ENCODE results near the gene MYBPH.

The MYBPH gene

DNA sequence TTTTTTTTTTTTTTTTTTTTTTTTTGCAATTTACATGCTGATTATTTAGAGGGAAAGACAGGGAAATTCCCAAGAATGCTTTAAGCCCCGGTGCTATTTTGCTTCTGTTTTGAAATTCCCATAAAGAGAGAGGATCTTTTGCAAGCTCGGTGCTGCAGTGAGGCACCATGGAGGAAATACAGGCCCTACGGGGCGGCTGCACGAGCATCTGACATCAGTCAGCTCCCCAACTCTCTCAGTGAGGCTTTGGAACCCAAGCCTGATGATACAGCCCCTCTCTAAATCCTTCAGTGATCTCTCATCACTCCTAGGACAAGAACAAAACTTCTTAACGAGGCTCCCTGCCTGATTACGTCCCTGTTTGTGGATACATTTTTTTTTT lies 11.7 kb upstream of the MYBPH start:
- Mint-ChIP-seq H3K27ac (no peak overlapping the region), H3K36me3 (no peaks in the 10 kb centered on the region), H3K4me1 (no peaks in the 10 kb centered on the region), H3K4me3 (no peak overlapping the region), H3K9me3 (no peaks in the 10 kb centered on the region)
- DNase-seq (ENCODE audit: low spot score in 2 of 2) (no peak), ATAC-seq (no peak)

DNA sequence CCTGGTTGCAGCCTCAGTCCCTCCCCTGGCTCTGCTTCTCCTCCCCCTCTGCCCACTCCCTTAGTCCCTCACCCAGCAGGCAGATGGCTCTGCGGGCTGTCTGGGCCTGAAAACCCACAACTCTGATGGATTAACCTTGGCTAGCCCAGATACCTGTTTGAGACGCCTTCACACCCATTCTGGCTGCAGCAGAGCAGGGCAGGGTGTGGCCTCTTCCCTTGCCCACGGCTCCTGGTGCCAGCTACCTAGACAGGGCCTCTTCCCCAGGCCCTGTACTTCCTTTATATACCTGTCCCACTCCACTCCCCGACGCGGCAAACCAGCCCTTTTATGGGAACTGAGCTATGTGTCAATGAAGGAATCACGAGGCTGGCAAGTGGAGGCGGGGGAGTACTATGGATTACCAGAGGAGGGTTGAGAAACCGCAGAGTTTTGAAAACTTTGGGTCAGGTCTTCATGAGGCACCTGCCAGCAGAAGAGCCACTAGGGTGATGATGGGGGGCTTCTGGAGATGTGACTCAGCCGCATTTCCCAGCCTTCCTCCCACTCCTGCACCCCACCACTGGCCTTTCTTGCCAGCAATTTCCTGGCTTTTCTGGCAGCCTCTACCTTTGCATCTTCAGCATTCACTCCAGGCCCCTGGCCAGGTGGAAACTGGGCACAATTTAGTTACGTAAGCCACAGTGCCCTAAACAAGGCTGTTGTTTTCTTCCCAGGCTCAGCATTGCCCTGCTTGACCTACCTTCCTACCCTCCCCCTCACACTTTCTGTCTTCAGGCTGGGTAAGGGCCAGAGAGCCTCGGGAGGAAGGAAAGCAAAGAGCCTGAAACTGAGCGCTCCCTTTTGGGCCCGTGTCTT lies 11.0 kb upstream of the MYBPH start, which contains the start of gene CHI3L1:
TSS of gene CHI3L1 (minus strand) at position 259 of the 858 bp plus-strand sequence. CDS start at position 178, 81 bp downstream.
- no peaks in the 10 kb centered on the region for H3K9me3 Mint-ChIP-seq
- no peaks in the 10 kb centered on the region for H3K36me3 Mint-ChIP-seq
- ATAC-seq, result no peak
- H3K4me1 Mint-ChIP-seq, result no peaks in the 10 kb centered on the region
- no peak within 1 kb of the TSS for H3K4me3 Mint-ChIP-seq
- no peak within 1 kb of the TSS for H3K27ac Mint-ChIP-seq
- no peak for DNase-seq (ENCODE audit: low spot score in 2 of 2)

DNA sequence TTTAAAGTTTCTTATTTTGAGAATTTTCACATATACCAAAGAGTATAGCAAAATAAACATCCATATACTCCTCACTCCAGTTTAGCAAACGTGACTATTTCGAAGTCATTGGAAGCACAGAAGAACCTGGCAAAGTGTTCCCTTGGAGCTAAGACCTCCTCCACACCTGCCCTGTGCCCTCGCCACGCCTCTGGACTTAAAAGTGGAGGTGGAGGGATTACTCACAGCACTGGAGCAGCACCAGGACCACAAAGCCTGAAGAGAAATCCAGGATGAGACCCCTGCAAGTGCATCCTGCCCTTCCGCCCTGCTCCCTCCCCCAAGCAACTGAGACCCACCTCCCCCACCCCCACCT lies 10.4 kb upstream of the MYBPH start:
- Mint-ChIP-seq H3K36me3 (no peaks in the 10 kb centered on the region), H3K4me3 (no peak overlapping the region), H3K9me3 (no peaks in the 10 kb centered on the region), H3K4me1 (no peaks in the 10 kb centered on the region), H3K27ac (no peak overlapping the region)
- DNase-seq (ENCODE audit: low spot score in 2 of 2) (no peak), ATAC-seq (no peak)

DNA sequence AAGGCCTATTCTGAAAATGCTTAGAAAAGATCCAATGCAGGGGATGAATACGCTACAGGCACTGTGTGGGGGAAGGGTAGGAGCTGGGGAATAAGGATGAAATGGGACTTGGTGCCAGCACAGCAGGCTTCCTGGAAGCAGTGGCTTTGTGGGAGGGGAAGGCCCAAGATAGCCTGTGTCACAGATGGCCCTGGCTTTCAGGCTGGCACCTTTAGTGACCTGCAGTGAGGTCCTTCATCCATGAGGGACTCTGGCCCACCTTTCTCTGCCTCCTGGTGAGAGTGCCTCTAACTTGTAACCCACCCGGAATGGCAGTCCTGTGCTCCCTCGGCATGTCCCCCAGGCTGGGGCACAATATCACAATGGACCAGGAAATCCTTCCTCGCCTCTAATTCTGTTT lies 10.0 kb upstream of the MYBPH start:
- Mint-ChIP-seq H3K4me1 (no peaks in the 10 kb centered on the region), H3K9me3 (no peaks in the 10 kb centered on the region), H3K4me3 (no peak overlapping the region), H3K27ac (no peak overlapping the region), H3K36me3 (no peaks in the 10 kb centered on the region)
- ATAC-seq (no peak), DNase-seq (ENCODE audit: low spot score in 2 of 2) (no peak)

DNA sequence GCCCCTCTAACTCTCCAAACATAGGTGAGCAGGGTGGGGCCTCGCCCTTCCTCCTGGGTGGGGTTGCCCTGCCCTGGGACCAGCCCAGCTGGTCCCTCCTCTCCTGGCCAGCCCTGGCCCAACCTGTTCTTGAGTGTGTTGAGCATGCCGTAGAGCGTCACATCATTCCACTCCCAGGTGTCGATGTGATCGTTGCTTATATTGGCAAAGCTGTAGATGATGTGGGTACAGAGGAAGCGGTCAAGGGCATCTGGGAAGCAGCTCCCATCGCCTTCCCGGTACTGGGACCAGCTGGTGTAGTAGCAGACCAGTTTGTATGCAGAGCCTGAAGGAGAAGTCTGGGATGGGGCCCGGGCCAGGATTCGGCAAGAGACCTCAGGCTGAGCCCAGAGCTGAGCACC lies 9.4 kb upstream of the MYBPH start:
- Mint-ChIP-seq H3K36me3 (no peaks in the 10 kb centered on the region), H3K4me3 (no peak overlapping the region), H3K4me1 (no peaks in the 10 kb centered on the region), H3K9me3 (no peaks in the 10 kb centered on the region), H3K27ac (no peak overlapping the region)
- no peak for ATAC-seq
- DNase-seq (ENCODE audit: low spot score in 2 of 2), result no peak

DNA sequence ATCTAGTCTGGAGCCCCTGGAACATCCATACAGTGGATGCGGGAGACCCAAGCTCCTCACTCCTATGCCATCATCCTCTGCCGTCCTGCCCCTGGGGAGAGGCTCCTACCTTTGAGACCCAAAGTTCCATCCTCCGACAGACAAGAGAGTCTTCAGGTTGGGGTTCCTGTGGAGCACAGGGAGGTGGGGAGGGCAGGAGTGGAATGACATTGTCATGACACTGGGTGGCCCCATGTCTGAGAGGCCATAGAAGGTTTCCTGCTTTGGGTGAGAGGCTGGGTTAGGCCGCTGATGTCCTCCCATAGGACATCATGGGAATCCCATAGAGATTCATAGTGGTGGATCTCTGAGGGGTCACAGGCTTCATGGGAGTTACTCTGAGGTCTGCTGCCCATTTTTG lies 8.8 kb upstream of the MYBPH start:
- ATAC-seq, result no peak
- H3K36me3 Mint-ChIP-seq, result no peaks in the 10 kb centered on the region
- H3K9me3 Mint-ChIP-seq, result no peaks in the 10 kb centered on the region

DNA sequence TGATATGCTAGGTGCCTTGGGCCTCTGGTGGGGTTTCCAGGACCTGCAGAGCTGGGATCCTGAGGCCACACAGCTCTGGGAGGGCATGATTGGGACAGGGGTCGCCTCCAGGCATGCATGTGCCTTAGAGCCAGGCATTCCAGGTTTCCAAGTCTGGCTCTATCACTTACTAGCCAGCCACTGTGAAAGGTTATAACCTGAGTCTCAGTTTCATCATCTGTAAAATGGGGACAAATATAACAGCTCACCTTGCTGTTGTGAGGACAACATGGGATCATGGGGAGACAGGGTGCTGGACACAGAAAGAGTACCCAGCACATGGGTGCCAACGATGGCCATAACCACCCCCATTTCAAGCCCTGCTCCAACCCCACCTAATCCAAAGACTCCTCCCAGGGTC lies 8.2 kb upstream of the MYBPH start:
- no peaks in the 10 kb centered on the region for H3K36me3 Mint-ChIP-seq
- H3K9me3 Mint-ChIP-seq, result no peaks in the 10 kb centered on the region
- H3K4me3 Mint-ChIP-seq, result no peak overlapping the region
- H3K4me1 Mint-ChIP-seq, result no peaks in the 10 kb centered on the region
- DNase-seq (ENCODE audit: low spot score in 2 of 2), result no peak
- H3K27ac Mint-ChIP-seq, result no peak overlapping the region
- no peak for ATAC-seq

More for the DNA sequence above, 8.8 kb upstream of the MYBPH start:
- DNase-seq (ENCODE audit: low spot score in 2 of 2), result no peak
- Mint-ChIP-seq H3K4me3 (no peak overlapping the region), H3K4me1 (no peaks in the 10 kb centered on the region), H3K27ac (no peak overlapping the region)

DNA sequence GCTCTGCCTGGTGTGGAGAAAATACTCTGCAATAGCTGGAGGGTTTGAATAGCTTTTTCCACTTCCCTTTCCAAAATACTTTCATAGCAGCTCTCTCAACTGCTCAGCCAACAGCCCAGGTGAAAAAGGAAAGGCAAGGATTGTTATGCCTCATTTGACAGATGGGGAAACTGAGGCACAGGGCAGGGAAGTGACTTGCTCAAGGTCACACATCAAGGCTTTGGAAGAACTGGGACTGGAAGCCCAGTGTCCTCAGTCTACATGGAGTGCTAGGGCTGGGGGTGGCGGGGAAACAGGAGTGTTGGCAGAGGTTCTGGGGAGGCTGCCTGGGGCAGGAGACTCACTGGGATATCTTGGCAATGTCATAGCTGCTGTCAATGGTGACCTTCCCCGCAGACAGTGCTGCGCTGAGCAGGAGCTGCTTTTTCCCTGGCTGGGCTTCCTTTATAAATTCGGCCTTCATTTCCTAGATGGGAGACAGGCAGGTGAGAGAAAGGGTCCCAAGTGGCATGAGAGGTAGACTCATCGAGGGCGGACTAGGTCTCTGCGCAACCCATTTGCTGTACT lies 6.8 kb upstream of the MYBPH start:
- ATAC-seq, result no peak

DNA sequence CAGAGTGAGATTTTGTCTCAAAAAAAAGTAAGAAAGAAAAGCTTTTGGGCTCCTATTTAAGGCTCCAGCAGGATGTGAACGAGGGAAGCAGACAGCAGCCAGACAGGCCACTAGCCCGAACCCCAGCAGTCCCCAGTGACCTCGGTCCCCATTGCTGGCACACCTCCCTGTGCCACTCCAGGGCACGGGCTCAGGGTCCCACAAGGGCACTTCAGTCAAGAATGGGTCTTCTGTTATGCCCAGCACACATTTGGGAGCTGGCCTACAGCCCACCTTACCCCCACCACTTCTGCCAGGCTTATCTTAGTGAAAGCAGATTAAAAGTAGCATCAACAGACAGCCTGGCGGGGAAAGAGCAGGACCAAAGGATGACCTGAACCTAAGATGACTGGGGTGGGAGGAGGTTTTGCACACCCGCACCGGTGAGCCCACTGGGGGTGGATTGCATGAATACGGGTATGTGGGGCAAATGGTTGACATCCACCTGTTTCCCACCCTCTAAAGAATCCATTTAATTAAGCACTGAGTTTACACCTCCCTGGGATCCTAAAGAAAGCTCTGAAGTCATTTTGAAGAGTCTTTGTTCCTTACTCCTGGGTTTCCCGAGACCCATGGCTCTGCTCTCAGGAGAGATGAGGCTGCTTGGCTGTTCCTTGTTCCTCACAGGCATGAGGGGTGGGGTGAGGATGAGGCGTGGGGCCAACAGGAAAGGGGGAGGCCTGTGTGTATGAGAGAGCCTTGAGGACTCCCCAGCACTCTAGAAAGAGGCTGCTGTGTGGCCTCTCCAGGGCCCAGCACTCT lies 6.2 kb upstream of the MYBPH start:
- Mint-ChIP-seq H3K27ac (no peak overlapping the region), H3K4me1 (no peaks in the 10 kb centered on the region), H3K36me3 (no peaks in the 10 kb centered on the region), H3K4me3 (no peak overlapping the region), H3K9me3 (no peaks in the 10 kb centered on the region)
- DNase-seq (ENCODE audit: low spot score in 2 of 2) (no peak), ATAC-seq (no peak)

More for the DNA sequence above, 6.8 kb upstream of the MYBPH start:
- Mint-ChIP-seq H3K4me1 (no peaks in the 10 kb centered on the region), H3K36me3 (no peaks in the 10 kb centered on the region), H3K9me3 (no peaks in the 10 kb centered on the region), H3K27ac (no peak overlapping the region), H3K4me3 (no peak overlapping the region)
- no peak for DNase-seq (ENCODE audit: low spot score in 2 of 2)

DNA sequence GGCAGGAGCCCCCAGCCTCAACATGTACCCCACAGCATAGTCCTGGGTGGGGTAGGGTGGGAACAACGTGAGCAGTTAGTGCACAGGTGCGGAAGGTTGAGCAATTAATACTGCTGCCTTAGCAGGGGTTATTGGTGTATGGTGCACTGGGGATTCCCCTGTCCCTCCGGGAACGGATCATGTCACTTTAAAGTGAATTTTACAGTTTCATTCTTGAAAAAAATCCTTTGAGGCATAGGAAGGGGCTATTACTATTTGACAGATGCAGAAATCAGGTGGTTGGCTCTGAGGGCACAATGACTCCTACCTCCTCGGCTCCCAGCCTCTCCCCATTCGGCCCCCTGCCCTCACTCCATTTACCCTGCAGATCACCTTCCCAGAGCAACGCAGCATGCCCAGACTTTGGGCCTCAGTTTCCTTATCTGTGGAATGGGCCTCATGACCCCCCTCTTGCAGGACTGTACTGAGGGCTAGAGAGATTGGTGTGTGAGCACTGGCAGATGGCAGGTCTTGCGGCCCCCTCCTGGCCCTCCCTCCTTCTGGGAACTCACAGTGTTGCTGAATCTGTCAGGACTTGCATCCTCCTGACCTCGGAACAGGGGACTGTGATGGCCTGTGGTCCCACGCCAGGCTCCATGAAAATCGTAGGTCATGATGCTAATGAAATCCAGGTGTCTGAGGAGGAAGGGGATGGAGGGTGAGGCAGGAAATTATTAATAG lies 5.1 kb upstream of the MYBPH start:
- Mint-ChIP-seq H3K27ac (no peak overlapping the region), H3K36me3 (no peaks in the 10 kb centered on the region), H3K4me1 (no peaks in the 10 kb centered on the region), H3K9me3 (no peaks in the 10 kb centered on the region), H3K4me3 (no peak overlapping the region)
- no peak for ATAC-seq
- no peak for DNase-seq (ENCODE audit: low spot score in 2 of 2)

DNA sequence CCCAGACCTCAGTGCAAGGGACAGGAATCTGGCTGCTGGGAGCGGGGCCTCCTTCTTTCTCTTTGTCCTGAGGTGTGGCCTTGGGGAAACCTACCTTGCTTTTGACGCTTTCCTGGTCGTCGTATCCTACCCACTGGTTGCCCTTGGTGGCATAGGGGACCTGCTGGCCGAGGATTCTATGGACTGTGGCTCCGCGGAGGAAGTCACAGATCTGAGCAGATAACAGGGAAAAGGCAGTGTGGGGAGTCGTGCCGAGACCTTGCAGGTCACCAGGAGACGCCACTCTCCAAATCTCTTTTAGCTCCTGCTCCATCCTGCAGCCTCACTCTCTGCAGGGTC lies 4.0 kb upstream of the MYBPH start:
- Mint-ChIP-seq H3K4me1 (no peaks in the 10 kb centered on the region), H3K4me3 (no peak overlapping the region)
- no peak for ATAC-seq

DNA sequence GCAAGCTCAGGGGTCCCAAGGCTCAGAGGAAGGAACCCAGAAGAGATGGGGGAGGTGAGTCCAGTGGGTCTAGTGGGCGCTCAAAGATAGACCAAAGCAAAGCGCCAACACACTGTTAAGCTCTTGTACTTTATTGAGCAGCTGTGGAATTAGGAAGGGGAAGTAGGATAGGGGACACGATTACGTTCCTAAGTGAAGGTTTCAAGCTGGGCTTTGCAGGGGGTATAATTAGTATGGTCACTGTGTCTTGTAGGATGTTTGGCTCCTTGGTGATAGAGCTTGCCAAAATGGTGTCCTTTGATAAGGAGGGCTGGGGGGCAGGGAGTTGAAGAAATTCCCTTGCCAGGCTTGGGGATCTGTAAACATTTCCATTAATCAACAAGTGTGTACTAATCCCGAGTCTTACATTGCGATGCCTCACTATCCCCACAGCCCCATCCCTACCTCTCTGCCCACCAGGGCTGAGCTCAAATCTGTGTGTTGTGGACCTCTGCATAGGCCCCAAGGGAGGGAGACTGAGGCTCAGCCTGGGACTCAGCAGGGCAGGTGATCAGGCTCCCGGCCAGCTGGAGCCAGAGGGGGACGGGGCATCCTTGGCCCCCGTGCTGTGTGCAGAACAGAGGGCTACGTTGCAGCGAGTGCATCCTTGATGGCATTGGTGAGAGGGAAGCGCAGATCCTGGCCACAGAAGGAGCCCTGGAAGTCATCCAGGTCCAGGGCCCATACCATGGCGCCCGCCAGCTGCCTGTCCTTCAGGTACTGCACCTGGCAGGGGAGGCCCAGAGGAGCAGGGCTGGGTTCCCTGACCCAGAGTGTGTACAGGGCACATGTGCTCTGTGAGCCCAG lies 3.4 kb upstream of the MYBPH start:
- no peak overlapping the region for H3K4me3 Mint-ChIP-seq
- H3K4me1 Mint-ChIP-seq, result no peaks in the 10 kb centered on the region
- ATAC-seq (no peak), DNase-seq (ENCODE audit: low spot score in 2 of 2) (no peak)
- no peaks in the 10 kb centered on the region for H3K9me3 Mint-ChIP-seq
- no peaks in the 10 kb centered on the region for H3K36me3 Mint-ChIP-seq
- no peak overlapping the region for H3K27ac Mint-ChIP-seq

More for the DNA sequence above, 4.0 kb upstream of the MYBPH start:
- no peak overlapping the region for H3K27ac Mint-ChIP-seq
- no peaks in the 10 kb centered on the region for H3K9me3 Mint-ChIP-seq
- no peak for DNase-seq (ENCODE audit: low spot score in 2 of 2)
- H3K36me3 Mint-ChIP-seq, result no peaks in the 10 kb centered on the region

DNA sequence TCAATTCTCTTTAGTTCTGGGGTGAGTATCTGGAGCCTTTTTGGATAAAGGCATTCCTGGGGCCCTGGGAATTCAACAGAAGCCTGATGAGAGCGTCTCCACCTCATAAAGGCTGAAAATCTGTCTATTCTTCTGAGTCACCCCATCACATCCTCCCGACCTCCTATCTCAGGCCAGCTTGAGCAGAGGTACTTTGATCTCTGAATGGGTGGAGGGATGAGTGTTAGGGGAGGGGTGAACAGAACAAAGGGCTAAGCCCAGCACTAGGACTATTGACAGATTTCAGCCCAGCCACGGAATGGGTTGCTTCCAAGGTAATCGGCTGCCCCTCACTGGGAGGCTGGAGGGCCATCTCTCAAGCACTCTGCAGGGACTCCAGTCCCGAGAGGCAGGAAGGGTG lies 2.5 kb upstream of the MYBPH start:
- Mint-ChIP-seq H3K36me3 (no peaks in the 10 kb centered on the region), H3K4me3 (no peak overlapping the region), H3K4me1 (no peaks in the 10 kb centered on the region), H3K9me3 (no peaks in the 10 kb centered on the region), H3K27ac (no peak overlapping the region)
- no peak for ATAC-seq
- no peak for DNase-seq (ENCODE audit: low spot score in 2 of 2)

DNA sequence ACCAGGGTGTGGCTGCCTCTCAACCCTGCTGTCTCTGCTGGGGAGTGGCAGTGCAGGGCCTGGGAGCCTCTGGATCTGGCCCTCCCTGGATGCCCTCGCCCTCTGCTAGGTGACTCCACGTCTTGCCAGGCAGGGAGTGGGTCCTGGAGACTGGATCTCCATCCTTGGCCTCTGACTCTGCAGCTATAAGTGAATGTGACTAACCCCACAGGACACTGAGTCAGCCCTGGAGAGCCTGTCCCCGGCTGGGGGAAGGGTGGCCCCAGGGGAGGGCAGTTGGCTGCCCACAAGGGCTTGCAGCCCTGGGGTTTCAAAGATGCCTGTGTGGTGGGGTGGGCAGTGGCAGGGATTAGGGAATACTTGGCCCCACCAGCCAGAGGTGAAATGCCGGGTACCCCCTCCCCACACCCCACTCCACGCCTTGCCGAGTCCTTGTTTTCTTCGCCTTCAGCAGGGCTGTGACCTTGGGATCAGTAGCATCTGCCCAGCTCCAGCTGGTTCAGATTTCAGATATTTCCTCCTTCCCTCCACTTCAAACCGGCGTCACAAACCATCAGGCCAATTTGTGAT lies 1.9 kb upstream of the MYBPH start:
- ATAC-seq (no peak), DNase-seq (ENCODE audit: low spot score in 2 of 2) (no peak)
- Mint-ChIP-seq H3K27ac (no peak overlapping the region), H3K9me3 (no peaks in the 10 kb centered on the region), H3K4me1 (no peaks in the 10 kb centered on the region), H3K4me3 (no peak overlapping the region), H3K36me3 (no peaks in the 10 kb centered on the region)
